ENCODE measurements around the gene CD164.

The CD164 gene

DNA sequence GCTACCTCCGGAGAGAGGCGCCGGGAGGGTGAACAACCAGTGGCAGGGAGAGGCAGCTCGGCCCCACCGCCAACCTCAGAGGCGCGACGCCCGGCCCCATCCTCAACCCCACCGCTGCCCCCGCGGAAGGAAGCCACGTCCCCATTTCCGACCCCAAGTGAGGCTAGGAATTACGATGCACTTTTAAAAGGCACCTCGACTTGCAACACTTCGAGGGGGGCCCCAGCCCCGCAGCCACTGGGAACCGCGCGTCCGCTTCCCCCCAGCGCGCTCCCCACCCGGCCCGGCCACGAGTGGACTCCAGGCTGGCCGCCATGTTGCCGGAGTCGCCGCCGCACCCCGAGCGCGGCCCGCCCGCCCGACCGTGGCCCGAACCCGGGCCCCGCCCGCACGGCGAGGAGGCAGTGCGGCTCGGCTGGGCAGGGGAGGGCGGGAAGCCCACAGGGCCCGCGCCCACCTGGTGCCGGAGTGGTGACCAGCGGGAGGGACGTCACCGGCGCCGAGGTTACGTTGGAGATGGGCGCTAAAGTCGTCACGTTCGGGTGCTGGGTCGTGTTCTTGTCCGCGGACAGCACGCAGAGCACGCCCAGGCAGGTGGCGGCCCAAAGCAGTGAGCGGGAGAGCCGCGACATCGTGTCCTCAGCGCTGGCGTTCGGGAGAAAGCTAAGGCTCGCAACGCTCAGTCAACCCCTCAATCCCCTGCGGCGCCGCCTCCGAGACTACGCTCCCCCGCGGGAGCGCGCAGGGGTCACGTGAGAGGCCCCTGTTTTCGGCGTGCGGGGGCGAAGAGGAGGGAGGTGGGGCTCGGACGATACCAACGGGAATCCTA, at the start of gene CD164:
Gene CD164, minus strand, starts transcription at position 721 of the 829 bp plus-strand sequence. Its CDS starts 89 bp downstream, at position 632.
- DNase-seq: peak; percentile 90 to 94 (median 92)

DNA sequence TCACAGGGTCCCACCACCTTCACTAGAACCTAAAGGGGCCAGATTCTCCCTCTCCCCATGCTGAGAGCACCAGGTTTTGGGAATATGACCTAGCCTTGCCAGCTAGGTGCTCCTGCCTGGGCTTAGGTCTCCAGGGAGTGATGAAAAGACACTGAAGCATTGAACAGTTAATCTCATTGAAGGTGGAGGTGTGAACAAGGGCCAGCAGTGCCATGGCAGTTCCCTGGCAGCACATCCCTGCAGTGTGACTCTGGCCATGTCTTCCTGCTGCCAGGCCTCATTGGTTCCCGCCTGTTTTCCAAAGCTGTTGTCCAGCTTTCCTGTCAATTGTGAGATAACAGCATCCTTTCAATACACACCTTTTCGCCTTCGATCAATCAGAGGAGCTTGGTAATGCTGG, 47.2 kb upstream of the CD164 start:
- DNase-seq: no peak

DNA sequence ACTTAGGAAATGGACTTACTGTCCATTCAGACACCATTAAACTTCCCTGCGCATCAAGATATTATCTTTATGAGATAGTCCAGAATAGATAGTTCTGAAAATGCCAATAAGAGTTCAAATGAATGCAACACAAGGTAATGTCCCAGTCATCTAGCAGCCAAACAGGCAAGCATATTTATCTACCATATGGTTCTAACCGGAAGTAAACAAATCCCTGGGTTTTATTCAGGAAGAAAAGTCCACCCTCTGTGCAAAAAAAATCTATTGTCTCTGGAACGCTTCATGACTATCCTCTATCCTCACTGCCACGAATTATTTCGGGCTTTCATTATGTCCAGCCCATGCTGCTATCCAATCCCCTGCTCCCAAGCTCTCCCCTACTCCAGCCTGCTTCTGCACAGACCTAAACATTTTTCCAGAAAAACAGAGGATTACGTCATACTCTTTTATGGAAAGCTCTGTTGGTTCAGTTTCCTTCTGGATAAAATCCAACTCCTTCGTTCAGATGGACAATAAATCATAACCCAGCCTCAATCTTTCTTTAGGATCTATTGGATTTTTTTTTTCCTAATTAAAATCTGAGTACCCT, 46.7 kb upstream of the CD164 start:
- no peak for DNase-seq

DNA sequence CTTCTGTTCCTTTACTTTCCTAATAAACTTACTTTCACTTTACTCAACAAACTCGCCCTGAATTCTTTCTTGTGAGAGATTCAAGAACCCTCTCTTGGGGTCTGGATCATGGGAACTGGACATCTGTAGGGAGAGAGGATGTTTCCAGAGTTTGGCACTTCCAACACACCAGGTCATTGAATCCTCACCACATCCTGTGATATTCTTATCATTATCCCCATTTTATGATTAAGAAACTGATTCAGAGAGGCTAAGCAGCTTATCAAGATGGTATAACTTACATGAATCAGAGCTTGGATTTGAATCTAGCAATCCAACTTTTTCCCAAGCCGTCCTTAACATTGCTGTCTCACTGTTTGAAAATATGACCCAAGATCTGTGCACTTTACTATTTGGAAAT, 42.7 kb upstream of the CD164 start:
- DNase-seq: no peak

DNA sequence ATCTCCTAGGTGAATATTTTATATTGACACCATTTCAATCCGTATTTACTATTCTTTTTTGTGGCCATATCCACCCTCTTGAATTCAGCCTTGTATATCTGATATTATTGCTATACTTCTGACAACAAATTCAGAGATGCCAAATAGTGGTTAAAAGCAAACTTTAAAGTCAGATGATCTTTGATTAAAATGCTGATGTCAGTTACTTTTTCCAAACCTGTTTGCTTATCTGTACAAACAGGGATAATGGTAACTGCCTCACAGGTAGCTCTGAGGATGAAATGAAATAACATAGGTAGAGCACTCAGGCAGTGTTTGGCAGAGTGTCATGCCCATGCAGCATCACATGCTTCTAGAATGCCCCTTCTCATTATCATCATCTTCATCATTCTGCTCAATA, 38.9 kb upstream of the CD164 start:
- DNase-seq: no peak

DNA sequence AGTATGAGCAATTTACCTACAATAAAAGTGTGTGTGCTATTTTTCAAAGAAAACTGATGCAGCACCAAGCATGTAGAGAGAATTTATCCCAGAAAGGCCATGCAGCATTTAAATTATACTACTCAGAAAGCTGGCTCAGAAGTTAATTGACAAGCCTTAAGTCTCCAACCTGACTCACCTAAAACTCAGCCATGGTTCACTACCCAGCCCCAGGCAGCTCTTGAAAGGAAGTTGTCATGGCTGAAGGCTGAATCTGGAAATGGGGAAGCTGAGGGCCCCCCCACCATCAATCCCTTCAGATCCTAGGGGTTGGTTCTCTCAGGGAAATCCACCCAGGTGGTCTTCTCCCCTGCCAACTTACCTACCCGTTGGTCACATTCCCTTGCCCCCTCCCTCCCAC, 38.5 kb upstream of the CD164 start:
- no peak for DNase-seq

DNA sequence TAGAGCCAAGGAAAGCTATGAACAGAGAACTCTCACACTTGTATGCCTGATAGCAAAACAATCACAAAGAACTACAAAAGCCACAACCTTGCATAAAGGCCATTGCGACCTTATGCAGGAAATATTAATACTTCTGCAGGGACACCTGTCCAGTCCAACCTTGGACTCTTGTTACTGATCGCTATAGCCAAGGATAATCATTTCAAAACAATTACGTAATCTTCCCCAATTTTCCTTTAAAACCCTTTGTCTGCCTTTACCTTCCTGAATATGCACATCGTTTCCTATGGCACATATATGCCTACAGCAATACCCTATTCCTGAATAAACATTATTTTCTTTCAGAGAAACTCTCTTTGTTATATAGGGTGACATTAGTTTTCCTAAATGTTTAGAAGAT, 35.4 kb upstream of the CD164 start:
- DNase-seq: no peak

DNA sequence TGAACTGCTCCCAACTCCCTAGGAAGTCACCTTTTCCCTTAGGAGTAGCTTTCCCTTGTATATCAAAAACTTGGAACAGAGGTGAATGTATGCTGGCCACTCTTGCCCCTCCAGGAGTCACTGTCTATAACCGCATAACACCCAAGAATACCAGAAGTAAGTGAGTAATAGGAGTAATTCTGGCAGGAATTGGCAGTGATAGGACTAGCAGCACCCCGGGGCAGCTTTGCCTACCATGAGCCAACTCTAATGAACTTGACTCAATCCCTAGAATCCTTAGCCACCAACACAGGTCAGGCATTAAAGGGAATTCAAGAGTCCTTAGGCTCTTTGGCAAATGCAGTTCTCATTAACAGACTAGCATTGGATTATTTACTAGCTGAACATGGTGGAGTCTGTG, 28.8 kb upstream of the CD164 start:
- DNase-seq: no peak

DNA sequence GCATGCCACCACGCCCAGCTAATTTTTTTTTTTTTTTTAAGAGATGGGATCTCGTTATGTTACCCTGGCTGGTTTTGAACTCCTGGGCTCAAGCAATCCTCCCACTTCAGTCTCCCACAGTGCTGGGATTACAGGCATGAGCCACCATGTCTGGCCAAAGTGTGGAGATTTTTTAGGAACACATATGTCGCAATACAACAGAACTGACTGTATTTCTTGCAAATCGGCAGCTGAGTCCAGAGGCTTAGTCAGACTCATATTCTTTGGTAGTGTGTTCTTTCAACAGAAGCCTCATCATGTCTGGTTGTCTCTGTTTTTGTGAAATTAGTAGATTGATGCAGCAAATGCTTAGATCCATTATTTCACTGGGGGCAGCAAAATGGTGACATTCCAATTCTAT, 23.9 kb upstream of the CD164 start:
- no peak for DNase-seq

DNA sequence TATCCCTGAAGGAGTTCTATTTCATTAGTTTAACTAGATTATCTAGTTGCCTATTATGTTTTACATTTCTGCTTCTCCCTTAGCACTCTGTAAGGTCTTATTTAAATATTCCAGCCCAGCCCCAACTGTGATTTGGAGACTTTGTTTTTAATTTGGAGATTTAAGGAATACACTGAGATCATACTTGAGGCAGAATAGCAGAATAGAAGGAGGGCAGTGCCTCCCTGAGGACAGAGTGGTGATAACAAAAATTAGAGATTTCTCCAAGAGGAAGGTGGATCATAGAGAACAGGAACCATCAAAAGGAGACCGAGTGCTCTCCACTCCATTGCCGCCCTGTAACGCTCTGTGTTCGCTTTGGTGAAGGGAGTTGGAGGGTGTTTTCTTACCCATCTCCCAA, 14.8 kb upstream of the CD164 start:
- DNase-seq: no peak

DNA sequence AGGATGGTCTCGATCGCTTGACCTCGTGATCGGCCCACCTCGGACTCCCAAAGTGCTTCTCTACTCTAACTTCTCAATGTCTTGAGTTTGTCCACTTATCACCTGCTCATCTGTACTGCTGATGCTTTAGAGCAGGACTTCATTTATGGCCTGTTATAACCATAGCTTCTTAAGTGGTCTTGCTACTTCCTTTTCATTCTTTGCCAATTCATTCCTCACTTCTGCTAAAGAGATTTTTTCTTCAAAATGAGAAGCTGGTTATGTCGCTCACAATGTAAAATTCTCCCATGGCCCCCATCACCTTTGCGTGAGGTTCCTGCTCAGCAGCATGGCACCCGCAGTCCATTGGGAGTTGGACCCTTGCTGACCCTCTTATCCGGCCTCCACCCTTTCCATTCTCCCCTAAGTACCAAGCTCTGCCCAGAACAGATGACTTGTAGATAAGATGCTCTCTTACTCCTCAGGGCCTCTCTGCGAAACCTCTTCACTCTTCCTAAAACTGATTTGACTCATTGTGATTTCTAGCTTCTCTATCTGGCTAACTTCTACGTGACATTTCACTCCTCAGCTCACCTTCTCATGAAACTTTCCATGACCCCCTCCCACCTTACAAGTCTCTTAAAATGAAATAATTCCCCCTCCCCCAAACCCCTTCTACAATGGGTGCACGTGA, 13.9 kb upstream of the CD164 start:
- no peak for DNase-seq

DNA sequence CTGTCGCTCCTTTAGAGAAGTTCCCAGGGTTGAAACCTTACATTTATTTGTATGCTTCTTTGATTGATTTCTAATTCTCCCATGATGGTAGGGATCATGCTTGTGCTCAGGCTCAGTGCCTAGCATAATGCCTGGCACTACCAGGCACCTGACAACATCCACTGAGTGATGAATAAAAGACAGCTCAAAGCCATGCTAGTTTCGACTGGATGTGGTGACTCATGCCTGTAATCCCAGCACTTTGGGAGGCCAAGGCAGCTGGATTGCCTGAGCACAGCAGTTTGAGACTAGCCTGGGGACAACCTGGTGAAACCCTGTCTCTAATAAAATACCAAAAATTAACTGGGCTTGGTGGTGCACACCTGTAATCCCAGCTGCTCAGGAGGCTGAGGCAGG, 11.6 kb upstream of the CD164 start:
- no peak for DNase-seq

DNA sequence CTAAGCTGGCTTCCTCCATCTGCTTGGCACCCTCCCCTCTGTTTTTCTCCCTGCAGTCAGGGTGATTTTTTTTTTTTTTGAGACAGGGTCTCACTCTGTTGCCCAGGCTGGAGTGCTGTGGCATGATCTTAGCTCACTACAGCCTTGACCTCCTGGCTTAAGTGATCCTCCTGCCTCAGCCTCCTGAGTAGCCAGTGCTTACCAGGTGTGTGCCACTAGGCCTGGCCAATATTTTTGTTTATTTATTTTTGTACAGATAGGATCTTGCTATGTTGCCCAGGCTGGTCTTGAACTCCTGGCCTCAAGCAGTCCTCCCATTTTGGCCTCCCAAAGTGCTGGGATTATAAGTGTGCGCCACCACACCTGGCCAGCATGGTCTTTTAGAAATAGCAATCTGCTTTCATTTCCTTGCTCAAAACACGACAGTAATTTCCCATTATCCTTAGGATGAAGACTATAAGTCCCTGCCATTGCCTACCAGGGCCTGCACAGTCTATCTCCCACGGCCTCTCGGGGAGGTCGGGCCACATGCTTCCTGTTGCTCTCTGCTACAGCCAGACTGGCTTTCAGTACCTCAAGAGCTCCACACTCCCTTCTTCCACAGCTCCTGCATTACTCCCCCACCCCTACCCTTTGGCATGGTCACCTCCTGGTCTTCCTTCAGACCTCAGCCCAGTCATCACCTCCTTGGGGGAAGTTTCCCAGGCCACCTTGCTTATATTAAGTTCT, 11.1 kb upstream of the CD164 start:
- no peak for DNase-seq

DNA sequence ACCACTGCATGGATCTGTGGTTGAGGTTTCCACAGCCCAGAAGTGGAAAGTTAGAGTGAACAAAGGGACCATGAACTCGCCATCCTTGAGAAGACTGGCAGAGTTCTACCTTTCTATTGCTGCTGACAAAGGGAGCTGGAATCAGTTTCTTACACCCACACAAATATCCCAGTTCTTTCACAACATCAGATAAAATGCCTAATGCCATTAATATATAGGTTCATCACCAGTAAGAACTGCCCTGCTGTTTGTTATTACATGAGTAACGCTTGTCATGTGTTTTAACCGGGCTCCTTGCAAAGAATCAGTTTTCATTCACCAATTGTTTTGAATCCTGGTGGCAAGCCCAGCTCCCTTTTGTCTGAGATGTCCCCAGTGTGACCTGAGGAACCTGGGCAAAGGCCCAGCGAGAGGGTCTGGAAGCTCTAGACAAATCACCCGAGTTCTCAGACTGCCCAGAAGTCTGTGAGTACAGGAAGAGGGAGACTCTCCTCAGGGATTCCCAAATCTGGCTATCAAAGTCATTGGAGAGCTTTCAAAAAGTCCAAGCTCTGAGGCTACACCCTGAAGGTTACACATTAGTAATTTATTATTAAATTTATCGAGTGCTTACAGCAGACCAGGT, 7.5 kb upstream of the CD164 start:
- no peak for DNase-seq

DNA sequence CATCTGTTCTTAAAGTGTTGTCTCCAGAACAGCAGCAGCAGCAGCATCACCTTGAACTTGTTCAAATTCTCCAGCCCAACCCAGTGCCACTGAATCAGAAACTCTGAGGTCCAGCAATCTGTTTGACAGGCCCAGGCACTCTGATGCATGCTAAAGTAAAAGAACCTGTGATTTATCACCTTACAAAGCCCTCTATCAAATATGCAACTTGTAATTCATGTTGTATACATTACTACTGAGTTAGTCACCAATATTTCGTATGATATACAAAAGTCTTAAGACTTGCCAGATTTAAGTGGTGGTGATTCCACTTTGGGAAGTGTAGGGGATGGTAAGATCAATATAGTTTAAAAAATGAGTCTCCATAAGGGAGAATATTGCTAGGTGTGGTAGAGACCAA, 6.0 kb upstream of the CD164 start:
- no peak for DNase-seq

DNA sequence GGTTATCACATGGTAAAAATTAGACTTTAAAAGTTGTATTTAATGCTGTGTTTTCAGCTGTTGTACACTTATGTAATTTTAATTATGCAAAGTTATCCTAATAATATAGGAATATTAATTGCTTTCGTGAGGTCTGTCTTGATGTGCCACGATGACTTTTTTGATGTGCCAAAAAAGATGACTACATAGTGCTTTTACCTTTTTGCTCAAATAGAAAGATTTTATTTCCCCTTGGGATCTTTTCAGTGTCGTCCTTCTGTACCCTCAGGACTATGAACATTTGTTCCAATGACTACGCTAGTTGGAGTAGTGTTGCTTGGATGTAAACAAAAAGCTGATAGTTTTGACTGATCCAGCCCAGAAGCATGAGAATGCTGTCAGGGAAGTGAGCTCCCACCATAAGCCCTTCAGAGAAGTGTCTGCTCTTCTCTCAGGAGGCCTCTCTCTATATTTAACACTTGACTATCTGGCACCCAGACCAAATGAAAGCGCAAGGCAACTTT, 1.2 kb upstream of the CD164 start:
- no peak for DNase-seq

DNA sequence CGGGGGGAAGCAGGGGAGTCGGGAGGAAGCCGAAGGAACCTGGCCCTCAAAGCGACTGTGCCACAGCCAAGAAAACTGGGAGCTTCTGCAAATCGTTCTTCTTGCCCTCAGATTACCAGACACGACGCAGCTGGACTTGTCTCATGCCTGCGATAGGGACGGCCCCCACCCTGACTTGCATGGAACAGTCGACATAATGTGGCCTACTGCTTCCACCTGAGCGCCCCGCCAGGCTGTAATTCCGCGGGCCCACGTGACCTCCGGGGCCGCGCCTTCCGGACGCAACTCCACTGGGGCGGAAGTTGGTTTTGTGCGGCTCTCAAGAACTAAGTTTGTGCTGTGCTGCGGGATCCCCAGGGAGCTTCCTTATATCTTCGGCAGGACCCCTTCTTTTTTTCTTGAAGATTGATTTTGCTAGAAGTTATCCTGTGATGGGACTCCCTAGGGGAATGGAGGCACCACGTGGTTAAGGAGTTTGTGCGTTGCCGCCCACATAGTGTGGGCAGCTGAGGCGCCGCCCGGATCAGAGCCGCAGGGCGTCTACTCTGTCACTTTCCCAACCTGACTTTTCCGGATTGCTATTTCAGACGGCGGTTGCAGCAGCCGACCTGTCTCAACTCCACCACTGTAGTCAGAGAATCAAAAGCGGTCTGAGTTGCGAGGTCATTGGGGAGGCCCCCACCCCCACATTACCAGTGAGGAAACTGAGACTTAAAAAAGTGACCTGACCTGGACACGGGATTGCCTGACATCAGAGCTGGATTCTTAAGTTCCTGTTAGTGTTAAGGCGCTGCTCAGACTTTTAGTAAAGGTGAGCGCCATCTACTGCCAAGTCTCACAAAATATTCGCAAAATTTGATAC, 540 bp upstream of the CD164 start:
- DNase-seq: peak; percentile 85 to 94 (median 89)

DNA sequence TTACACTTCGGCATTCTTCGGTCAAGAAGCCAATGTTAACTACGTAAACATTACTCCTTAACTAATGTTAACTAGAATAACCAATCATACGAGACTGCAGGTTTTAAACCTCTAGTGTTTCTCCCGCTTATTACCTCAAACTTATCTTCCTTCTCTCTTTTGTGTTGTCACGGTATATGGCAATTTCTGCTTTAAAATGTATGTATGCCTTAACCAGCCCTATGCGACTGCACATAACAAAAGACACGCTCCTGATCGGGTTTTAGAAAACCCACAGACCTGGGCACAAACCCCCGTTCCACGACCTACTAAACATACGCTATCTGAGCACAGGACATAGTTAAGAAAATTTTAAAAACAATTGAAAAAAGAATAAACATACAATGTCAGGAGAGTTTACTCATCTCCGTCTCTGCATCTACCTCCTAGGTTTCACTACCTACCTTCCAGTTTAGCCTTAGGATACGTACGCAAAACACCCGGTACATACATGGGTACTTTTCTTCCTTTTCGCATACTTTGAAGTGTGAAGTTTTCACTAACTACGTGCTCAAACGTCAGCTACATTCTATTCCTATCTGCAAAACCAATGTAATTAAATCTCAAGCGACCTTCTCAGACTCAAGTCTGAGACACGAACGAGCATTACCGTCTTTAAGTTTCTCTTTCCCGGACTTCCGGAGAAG, 1.1 kb downstream of the CD164 start:
- no peak for DNase-seq

DNA sequence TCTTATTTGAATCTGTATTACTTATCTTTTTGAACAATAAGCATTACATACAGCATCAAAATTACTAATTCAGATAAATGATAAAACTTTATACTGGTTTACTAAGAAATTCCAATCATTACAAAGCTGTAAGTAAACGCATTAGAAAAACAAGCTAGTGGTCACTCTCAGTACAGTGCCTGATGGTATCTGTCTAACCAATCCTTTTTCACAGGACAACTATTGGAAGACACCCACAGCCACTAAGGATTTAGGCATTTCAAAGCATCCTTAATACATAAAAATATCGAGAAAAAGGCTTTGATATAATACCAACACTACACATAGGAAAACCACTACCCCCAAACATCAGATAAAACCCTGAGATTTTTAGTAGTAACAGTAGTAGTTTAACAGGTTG, 2.6 kb downstream of the CD164 start:
- no peak for DNase-seq

DNA sequence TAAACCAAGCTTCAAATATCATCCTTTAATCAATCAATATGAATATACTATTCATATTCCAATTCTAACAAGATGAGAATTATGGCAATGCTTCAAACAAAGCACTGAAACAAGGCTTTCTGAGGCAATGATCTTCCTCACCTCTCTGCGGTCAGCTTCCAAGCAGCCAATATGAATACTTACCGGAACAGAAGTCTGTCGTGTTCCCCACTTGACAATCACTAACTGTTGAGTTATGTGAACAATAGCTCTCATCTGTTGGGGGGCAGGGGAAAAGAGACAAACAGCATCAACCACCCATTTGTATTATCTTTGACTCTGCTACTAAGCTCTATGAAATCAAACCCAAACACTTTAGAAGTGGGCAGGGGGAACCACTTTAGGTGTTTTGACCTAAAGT, 4.5 kb downstream of the CD164 start:
- no peak for DNase-seq

DNA sequence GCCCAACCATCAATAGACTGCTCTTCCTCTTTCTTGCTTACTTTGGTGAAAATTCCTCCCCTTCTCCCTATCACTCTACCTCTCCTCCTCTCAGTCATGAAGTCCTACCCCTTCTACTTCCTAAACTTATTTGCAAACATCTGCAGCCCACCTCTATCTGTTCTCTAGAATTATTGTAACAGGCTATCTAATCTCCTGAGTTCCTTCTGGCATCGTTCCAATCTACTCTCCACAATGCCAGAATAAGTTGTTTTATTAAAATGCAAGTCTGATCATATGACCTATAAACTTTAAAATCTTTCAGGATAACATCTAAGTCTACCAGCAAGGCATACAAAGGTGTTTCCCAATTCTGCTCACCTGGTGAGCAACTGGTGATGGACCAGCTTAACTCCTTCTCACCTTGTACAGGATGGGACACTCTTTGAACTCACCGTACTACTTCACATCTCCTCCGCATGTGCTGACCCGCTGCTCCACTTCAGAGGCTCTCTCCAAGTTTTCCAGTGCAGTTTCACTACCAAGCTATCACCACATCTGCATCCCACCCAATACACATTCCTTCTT, 7.9 kb downstream of the CD164 start:
- DNase-seq: no peak

Data from activated CD4-positive, CD25-positive, alpha-beta regulatory T cell (primary cell).